GM19240 (cell line): Measurements from ENCODE around the gene RNF113A.
A peak's percentile ranks its signal among the peaks of the same experiment; 100 is the strongest.
"Not testable (repeated sequence)": the region's sequence is repeated elsewhere in the genome, so short reads cannot be mapped to it uniquely, and the experiment has no call there.

ENCODE experiments used
- DNase-seq: peaks from one replicate; pipeline ENCODE4 v3.0.0; 2011; ENCODE audit warnings: low spot score; ENCODE audit not compliant: insufficient read length

Gene RNF113A

DNA sequence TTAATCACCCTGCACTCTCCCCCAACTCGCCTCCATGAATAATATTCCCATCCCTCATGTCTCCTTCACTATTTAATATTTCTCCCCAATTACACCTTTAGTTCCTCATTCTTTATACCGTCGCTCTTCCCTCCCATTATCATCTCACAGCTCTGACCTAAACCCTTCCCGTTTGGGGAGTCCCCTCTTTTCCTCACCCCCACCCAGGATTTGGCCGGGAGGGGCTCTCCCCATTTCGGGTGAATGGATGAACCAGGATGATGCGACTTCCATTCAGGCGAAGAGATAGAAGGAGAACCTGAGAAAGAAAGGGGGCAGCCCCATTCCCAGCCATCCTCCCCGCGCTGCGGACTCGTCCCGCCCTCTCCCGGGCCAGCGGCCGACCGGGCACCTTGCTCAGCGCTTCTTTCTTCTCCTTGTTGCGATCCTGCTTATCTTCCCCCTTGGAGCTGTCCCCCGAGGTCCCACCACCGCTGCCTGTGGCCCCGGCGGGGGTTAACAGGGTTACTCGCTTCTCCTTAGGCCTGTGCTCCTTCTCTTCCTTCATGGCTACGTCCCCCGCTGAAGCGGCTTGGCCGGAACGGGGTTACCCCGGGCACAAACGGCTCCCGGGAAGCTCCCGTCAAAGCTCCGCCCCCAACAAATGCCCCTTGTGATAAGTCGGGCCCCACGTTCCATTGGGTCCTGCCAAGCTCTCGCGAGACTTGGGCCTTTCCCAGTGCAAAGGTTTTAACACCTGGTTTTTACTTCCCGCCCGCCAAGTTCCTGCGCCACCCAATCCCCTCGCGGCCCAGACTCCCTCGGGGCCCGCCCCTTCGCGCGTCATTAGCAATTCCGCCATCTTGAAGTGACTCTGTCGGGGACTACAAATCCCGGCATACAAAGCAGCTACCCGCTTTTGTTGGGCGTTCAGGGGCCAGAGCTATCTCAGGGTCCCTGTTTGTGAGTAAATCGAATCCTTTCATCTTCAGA, 18.9 kb downstream of the RNF113A start, which contains the start of gene UPF3B:
TSS of gene UPF3B (minus strand) at position 582 of the 972 bp plus-strand sequence. CDS start at position 547, 35 bp downstream.
- peak; percentile 74 for DNase-seq

DNA sequence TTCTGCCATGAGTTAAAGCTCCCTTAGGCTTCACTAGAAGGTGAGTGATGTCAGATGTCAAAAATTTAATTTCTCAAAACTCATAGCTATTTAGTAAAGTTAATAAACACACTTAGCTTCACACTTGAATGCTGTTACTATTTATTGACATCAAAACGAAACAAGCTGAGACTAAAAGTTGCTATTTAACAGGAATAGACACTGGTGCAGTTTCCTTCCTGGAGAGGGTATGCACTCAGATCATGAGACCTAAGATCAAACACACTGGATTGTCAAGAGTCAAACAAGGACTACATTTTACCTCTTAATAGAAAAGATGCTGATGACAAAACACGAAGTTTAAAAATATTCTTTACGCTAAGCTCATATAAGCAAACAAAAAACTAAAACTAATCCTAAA, 37.6 kb downstream of the RNF113A start:
- DNase-seq, result no peak

DNA sequence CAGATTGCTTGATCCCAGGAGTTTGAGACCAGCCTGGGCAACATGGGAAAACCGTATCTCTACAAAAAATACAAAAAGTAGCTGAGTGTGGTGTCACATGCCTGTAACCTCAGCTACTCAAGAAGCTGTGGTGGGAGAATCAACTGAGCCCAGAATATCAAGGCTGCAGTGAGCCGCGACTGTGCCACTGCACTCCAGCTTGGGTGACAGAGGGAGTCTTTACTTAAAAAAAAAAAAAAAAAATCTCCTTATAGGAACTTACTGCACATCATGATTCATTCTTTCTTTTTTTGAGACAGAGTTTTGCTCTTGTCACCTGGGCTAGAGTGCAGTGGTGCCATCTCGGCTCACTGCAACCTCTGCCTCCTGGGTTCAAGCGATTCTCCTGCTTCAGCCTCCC, 43.1 kb downstream of the RNF113A start:
- no peak for DNase-seq

DNA sequence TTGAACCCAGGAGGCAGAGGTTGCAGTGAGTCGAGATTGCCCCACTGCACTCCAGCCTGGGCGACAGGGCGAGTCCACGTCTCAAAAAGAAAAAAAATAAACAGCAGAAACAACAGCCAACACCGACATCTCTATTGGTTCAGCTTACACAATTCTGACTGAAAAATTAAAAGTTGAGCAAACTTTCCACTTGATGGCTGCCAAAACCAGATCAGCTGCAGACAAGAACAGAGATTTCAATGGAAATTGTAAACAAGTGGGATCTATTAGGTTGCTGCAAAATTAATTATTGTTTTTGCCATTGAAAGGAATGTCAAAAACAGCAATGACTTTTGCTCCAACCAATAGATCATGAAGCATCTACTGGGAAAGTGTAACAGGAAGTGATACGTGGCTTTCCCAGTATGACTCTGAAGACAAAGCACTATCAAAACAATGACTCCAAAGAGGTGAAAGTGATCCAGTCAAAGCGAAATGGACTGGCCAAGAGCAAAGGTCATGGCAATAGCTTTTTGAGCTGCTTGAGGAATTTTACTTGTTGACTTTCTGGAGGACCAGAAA, 45.1 kb downstream of the RNF113A start:
- DNase-seq, result no peak

DNA sequence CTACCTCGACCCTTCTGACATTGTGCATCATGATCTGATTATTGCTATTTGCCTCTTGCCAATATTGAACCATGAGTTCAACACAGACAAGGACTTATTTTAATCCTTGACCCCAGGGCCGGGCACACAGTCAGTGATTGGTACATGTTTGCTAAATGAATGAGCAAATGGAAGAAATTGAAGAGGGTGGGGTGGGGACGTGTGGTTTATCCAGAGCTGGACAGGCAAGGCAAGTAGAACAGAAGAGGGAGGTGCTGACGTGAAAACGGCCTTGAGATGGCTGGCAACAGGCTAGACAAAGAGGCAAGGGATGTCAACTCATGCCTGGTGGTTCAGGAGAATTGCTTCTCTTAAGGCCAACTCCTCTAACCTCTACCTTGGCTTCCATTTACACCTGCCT, 47.3 kb downstream of the RNF113A start:
- DNase-seq, result not testable (repeated sequence)

DNA sequence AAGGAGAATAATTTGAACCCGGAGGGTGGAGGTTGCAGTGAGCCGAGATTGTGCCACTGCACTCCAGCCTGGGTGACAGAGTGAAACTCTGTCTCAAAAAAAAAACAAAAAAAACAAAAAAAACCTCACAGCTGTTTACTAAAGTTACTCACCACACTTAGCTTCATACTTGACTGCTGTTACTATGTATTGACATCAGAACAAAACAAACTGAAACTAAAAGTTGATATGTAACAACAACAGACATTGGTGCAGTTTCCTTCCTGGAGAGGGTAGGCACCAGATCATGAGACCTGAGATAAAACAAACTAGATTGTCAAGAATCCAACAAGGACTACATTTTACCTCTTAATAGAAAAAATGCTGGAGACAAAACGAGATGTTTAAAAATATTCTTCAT, 49.8 kb downstream of the RNF113A start:
- DNase-seq, result peak; percentile 28
